ENCODE measurements around the gene FXYD5.

DNA sequence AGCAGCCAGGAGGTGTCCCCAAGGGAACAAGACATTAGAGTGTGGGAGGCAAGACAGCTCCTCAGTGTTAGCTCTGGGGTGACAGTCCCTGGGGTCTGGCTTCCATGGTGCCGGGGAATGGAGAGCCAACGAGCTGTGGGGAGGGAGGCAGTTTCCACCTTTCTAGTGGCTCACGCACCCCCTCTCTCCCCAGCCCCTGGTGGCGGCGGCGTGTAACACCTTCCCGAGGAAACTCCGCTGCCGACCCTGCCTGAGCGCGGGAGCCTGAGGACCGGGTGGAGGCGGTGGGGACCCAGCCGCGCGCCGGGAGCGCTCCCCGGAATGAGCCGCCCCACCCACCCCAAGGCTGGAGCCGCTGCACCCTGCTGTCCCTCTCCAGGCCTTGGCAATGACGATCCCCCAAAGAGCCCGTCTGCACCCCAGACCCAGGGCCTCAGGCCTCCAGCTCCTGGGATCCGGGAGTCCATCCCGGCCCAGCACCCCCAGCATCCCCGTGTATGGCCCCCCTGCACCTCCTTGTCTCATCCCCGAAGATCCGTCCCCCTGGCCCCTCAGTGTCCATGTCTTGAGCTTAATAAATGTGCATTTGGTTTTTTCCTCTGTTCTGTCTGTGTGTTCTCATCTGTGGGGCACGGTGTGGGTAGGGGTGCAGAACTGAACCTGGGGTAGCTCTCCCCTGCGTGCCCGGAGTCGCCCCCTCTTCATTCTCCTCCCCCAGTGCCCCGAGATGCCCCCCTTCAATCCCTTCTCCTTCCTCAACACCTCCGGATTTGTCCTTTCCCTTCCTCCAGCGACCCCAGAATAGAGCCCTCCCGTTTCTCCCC lies 622 bp upstream of the FXYD5 start:
- TF ChIP-seq CTCF (IDR thresholded peaks at IDR 0.05), result peak in 3 of 4 experiments; percentile 42 to 58 (median 44)
- TF ChIP-seq POLR2A (IDR thresholded peaks at IDR 0.05), result no peak

All from uterus (tissue), 2 donors.